HepG2 (cell line): ENCODE measurements around the gene BMP6.

Experiments used
- CHD4 ChIP-seq: fragments of 200-600 bp; sonication (generic); IDR thresholded peaks from 2 replicates; pipeline ENCODE4 v1.7.0; 2017; ENCODE audit warnings: mild to moderate bottlenecking, low read length, borderline replicate concordance
- CTCF ChIP-seq: sonication (generic); formaldehyde crosslinking; IDR thresholded peaks from 2 replicates; pipeline ENCODE4 v1.5.0; 2020; ENCODE audit warnings: mild to moderate bottlenecking, missing genetic modification reagents, moderate library complexity
- ELF1 ChIP-seq: sonication (generic); formaldehyde crosslinking; IDR thresholded peaks from 2 replicates; pipeline ENCODE4 v1.4.0; 2020; ENCODE audit warnings: missing genetic modification reagents
- HNRNPL ChIP-seq: fragments of 200-400 bp; formaldehyde crosslinking; IDR thresholded peaks from 2 replicates; pipeline ENCODE4 v1.6.1; 2017; ENCODE audit warnings: mild to moderate bottlenecking, low read depth, low read length
- NR1H2 ChIP-seq: sonication (generic); formaldehyde crosslinking; IDR thresholded peaks from 2 replicates; pipeline ENCODE4 v1.8.1; 2022; ENCODE audit warnings: low read depth, missing genetic modification reagents, borderline replicate concordance
- POLR2A ChIP-seq, 2 experiments: IDR thresholded peaks; 2 replicates each; pipeline ENCODE4 v1.6.1; 2011; ENCODE audit warnings: low read depth in 2 of 2, low read length in 2 of 2, mild to moderate bottlenecking in 1 of 2, moderate library complexity in 1 of 2; ENCODE audit not compliant: insufficient read depth in 1 of 2
- UBTF ChIP-seq: sonication (generic); formaldehyde crosslinking; IDR thresholded peaks from 2 replicates; pipeline ENCODE4 v1.4.0; 2020; ENCODE audit warnings: mild to moderate bottlenecking, missing genetic modification reagents
- ZBTB49 ChIP-seq: sonication (generic); formaldehyde crosslinking; IDR thresholded peaks from 2 replicates; pipeline ENCODE4 v1.4.0; 2020; ENCODE audit warnings: missing genetic modification reagents, borderline replicate concordance
- ZFP36 ChIP-seq: fragments of 150-350 bp; IDR thresholded peaks from 2 replicates; pipeline ENCODE4 v1.6.1; 2018; ENCODE audit warnings: borderline replicate concordance, low read length, low read depth; ENCODE audit not compliant: partially characterized antibody
- ZNF276 ChIP-seq: sonication (generic); formaldehyde crosslinking; IDR thresholded peaks from 2 replicates; pipeline ENCODE4 v1.4.0; 2020; ENCODE audit warnings: mild to moderate bottlenecking, low read depth, missing genetic modification reagents
- ZNF563 ChIP-seq: sonication (generic); formaldehyde crosslinking; IDR thresholded peaks from 2 replicates; pipeline ENCODE4 v1.8.0; 2022; ENCODE audit warnings: mild to moderate bottlenecking, moderate library complexity, missing genetic modification reagents
- ZNF883 ChIP-seq: sonication (generic); formaldehyde crosslinking; IDR thresholded peaks from 2 replicates; pipeline ENCODE4 v1.5.1; 2020; ENCODE audit warnings: mild to moderate bottlenecking, missing genetic modification reagents; ENCODE audit errors: not compliant biosample characterization
- TF ChIP-seq, protein P1 (sequence below): sonication (generic); formaldehyde crosslinking; IDR thresholded peaks from 2 replicates; pipeline ENCODE4 v1.4.0; 2020; ENCODE audit warnings: mild to moderate bottlenecking, missing genetic modification reagents

GRCh38 chr6:7747433-7747832 is 21.5 kb downstream of the BMP6 start:
- no peak for TF ChIP-seq ZFP36
- no peak for TF ChIP-seq CTCF (CRISPR knock-in tag)
- no peak for TF ChIP-seq ELF1 (CRISPR knock-in tag)
- no peak for TF ChIP-seq POLR2A (IDR thresholded peaks at IDR 0.05; ENCODE audit: insufficient read depth in 1 of 2, low read depth in 2 of 2, low read length in 2 of 2)
- TF ChIP-seq ZBTB49 (CRISPR knock-in tag), result no peak
- no peak for TF ChIP-seq ZNF276
- TF ChIP-seq HNRNPL, result no peak
- no peak for TF ChIP-seq NR1H2 (CRISPR knock-in tag)
- TF ChIP-seq ZNF563 (CRISPR knock-in tag), result no peak
- TF ChIP-seq UBTF, result no peak
- TF ChIP-seq, protein P1, sequence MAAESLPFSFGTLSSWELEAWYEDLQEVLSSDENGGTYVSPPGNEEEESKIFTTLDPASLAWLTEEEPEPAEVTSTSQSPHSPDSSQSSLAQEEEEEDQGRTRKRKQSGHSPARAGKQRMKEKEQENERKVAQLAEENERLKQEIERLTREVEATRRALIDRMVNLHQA, result no peak
- TF ChIP-seq CHD4, result no peak
- TF ChIP-seq ZNF883 (CRISPR knock-in tag), result no peak
